HG03354 (cell line): ENCODE data around the gene ARMH1.

Source experiments
- ATAC-seq: cut with Tn5 transposase; IDR thresholded peaks from one replicate; pipeline ENCODE4 v1.9.1; 2021; ENCODE audit warnings: mild to moderate bottlenecking; ENCODE audit not compliant: unreplicated experiment, poor library complexity, severe bottlenecking

ARMH1 gene

GRCh38 chr1:44643721-44644334 lies 30.7 kb upstream of the ARMH1 start:
- ATAC-seq, result no peak

GRCh38 chr1:44644806-44645205 lies 29.7 kb upstream of the ARMH1 start:
- ATAC-seq, result no peak

DNA sequence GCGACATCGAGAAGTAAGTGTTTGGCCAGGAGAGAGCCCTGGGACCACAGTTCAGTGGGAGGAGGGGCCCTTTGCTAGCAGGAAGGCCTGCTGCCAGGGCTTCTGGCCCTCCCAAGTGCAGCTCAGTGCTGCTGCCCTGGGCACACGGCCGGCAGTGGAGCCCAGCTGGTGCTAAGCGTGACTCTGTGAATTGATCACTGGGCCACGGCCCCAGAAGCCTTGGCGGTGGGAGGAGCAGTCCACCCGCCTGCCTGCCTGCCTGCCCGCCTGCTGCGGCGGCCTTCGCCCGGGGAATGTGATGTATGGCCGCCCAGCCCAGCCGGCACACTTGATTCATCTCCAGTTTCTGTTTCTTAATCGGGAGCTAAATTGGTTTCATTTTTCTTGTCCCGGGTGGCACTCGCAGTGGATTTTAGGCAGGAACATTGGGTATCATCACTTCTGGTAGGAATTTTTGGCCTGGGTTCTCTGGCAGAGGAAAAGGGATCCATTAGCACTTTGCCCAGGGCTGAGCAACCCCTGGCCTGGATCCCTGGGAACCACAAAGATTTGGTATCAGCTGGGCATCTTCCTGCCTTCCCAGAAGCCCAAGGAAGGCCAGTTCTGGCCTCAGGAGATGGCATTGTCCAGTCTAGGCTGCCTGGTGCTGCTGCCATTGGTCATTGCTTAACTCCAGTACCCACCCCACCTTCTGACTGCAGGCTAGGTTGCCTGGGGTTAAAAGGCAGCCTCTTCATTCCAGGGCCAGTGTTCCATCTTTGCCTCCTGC lies 28.9 kb upstream of the ARMH1 start:
- no peak for ATAC-seq

GRCh38 chr1:44646261-44647110 lies 28.0 kb upstream of the ARMH1 start:
- no peak for ATAC-seq

DNA sequence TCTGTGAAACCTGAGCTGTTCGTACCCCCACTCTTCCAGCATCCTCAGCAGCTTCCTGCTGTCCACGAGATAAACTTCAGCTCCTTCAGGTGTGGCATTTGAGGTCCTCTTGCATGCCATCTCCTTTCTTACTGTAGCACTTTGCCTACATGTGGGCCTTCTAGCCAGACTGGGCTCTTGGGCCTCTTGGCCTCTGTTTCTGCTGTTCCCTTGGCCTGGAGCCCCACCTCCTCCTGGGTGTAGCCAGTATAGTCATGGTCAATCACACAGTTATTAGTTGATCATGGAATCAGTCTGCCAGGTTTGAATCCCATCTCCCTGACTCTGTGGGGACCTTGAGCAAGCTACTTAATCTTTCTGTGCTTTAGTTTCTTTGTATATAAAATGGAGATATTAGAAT lies 26.6 kb upstream of the ARMH1 start:
- no peak for ATAC-seq

DNA sequence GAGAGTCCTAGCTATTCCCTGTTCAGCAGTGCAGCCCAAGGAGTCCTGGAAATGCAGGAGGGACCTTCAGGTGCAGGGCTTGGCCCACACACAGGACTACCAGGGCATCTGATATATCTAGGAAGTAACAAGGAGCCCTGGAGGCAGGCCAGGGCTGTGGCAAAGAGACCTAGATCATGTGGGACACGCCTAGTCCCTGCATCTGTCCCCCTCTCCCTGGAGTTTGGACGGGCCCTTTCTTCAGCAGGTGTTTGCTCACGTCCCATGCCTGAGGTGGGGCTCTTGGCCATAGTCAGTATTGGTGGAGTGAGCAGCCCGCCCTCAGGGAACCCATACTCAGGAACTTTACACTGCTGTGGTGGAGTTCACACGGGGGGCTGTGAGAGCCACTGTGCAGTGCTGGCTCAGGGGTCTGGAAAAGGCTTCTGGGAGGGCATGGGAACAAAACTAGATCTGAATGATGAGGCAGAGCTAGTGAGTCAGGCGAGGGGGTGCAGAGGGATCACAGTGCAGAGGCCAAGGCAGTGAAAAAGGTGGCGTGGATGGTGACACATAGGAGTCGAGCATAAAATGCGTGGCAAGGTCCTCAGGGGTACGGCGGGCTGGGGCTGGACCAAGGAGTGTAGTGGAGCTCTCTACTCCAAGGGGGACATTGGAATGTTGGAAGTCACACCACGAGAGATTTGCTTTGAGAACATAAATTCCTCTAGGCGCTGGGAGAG lies 25.8 kb upstream of the ARMH1 start:
- ATAC-seq, result no peak

DNA sequence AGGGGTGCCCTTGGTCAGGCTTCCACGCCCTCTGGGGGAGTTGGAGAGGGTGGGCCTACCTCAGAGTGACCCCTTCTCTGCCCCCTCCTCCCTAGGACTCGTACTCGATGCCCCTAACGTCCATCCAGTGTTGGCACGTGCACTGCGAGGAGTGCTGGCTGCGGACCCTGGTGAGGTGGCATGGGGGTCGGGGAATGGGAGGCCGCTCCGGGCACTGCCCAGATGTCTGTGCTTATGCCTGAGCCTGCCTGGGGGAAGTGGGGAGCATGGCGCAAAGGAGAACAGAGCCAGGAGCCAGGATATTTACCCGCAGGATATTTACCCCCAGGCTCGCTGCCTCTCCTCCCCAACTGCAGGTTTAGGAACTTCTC lies 24.7 kb upstream of the ARMH1 start:
- no peak for ATAC-seq

DNA sequence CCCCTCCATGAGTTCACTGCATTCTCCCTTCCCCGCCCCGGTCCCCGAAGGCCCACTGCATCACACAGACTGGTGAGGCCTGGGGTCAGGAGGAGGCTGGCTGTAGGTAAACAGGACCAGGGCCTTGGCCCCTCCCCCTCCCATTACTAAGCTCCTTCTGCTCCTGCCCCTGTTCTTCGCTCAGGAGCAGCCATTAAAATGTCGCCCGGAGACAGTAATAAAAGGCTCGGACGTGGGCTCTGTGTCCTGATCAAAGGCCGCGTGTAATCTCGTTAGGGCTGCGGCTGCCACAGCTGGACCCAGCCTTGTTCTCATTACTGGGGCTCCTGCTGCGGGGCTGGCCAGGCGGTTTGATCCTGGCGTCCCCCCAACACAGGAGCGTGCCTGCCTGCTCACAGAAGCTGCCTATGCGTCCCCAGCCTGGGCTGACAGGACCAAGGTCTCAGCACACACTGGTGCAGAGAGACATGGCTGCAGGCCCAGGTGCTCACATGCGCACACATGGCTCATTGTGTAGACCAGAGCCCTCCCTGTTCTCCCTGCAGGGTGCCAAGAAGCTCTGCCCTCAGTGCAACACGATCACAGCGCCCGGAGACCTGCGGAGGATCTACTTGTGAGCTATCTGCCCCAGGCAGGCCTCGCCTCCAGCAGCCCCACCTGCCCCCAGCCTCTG lies 24.2 kb upstream of the ARMH1 start:
- no peak for ATAC-seq

DNA sequence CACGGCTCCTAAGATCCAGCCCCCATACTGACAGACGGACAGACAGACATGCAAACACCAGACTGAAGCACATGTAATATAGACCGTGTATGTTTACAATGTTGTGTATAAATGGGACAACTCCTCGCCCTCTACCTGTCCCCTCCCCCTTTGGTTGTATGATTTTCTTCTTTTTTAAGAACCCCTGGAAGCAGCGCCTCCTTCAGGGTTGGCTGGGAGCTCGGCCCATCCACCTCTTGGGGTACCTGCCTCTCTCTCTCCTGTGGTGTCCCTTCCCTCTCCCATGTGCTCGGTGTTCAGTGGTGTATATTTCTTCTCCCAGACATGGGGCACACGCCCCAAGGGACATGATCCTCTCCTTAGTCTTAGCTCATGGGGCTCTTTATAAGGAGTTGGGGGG lies 23.4 kb upstream of the ARMH1 start:
- ATAC-seq, result no peak

DNA sequence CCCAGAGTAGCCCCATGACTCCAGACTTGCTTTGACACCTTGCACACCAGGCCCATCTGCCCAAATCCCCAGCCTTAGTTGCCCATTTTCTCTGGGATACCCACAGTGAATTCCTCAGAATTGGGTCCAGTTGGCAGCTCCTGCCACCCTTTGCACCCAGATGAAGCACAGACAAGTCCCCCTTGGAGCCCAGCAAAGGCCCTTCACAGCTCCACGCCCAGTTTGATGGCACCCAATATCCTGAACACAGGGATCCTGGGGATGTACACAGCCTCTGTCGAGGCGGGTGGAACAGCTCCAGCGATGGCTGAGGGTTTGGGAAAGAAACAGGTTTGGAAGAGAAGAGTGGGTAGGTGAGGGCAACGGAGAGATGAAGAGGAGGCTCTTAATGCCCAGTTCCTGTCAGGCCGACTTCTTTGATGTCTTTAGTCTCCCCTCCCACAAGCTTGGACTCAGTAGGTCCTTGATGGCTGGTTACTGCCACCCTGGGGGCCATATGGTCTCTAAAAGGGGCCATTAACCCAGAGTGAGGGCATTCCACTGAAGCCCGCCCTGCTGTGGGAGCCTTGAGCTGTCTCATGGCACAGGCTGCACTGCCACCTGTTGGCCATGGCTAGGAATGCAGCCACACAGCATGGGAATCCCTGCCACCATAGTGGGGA lies 21.9 kb upstream of the ARMH1 start:
- peak; percentile 72 for ATAC-seq

- no peak for ATAC-seq
Observed at GRCh38 chr1:44653107-44653964, 21.2 kb upstream of the ARMH1 start.

DNA sequence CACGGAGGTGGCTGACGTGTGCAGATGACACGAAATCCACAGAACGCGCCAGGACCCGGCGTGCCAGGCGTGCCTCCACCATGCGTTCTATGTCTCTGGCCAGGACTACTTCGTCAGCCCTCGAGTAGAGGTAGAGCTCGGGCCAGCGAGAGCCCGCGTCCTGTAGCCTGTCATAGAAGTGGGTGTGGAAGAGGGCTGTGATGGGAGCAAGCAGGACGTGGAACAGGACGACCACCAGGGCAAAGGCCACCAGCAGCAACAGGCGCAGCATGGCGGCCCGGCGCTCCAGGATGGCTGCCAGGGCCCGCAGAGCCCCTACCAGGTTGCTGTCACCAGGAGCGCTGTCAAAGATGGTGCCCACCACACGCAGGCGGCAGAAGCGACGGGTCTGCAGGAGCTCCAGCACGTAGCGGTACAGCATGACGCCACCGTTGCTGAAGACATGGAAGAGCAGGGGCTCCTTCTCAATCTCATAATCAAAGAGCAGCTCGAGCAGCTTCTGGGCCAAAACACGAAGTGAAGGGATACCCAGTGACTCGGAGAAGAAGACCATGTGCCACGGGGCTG lies 19.8 kb upstream of the ARMH1 start:
- ATAC-seq, result no peak

DNA sequence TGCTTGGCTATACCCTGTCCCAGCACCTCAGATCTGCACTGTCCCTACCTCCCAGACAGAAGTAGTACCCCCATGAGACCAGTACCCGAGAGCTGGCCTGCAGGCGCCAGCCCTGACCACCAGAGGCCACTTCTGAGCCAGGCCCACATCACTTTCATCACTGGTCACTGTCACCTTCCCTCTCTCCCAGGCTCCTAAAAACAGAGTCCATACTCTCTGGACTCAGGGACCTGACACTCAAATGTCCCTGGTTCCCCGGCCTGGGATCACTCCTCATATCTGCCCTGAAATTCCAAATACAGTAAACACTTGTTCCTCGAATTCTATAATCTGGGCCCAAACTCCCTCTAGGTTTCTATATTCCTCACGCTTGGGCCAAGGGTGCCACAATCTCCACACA lies 18.9 kb upstream of the ARMH1 start:
- no peak for ATAC-seq

DNA sequence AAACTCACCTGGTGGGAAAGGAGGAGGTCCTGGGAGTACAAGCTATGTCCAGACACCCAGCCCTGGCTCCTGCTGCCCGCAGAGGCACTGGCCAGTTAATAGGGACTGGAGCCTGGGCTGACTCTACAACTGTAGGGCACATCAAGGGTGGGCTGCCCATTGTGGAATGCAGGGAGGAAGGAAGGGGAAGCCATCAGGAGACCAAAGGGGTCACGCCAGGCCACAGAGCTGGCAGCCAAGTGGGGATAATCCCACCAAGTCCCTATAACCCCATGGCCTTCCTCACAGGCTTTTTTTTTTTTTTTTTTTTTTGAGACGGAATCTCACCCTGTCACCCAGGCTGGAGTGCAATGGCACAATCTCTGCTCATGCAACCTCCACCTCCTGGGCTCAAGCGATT lies 14.9 kb upstream of the ARMH1 start:
- ATAC-seq, result no peak

GRCh38 chr1:44660176-44660575 lies 14.3 kb upstream of the ARMH1 start:
- ATAC-seq, result no peak

GRCh38 chr1:44661781-44662682 lies 12.5 kb upstream of the ARMH1 start:
- ATAC-seq, result no peak

DNA sequence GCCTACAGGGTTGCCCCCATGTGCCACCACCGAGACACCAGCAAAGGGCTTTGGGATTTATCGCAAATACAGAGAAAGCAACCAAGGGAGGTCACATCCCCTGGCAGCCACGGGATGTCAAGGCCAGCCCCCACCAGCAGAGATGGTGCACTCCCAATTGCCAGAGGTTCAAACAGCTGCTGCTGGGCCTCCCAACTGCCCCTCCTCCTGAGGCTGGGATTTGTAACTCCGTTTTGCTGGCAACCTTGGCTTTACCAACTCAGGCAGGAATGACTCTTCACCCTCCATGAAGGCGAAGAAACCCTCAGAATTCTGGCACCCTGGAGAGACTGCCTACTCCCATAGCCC lies 11.9 kb upstream of the ARMH1 start:
- ATAC-seq, result no peak
